Breast epithelium (tissue), 4 donors: ENCODE results near the gene FMNL3. TPM values are rescaled to one million over a fixed set of nuclear protein-coding genes. Genes with fewer than 3 reads are reported as not detected.
A peak's percentile ranks its signal among the peaks of the same experiment; 100 is the strongest.

Experiments
- DNase-seq, 2 donors: peaks; one replicate each; pipeline ENCODE4 v3.0.0-alpha.2; 2019; ENCODE audit warnings: low spot score in 2 of 2
- H3K27ac ChIP-seq, 2 donors: fragments of 200-600 bp; sonication (generic) in 1 of 2; one replicate each; pipeline ENCODE4 v1.5.1; 2016 to 2019; ENCODE audit warnings: mild to moderate bottlenecking in 1 of 2
- H3K27me3 ChIP-seq, 2 donors: fragments of 200-600 bp; sonication (generic) in 1 of 2; one replicate each; pipeline versions ENCODE4 v1.5.1 to v1.6.0; 2017 to 2019; ENCODE audit warnings: control low read depth in 1 of 2, mild to moderate bottlenecking in 1 of 2
- H3K36me3 ChIP-seq: fragments of 200-600 bp; one replicate; pipeline ENCODE4 v1.5.1; 2019
- H3K4me1 ChIP-seq, 2 donors: fragments of 200-600 bp; sonication (generic); one replicate each; pipeline ENCODE4 v1.5.1; 2016 to 2019; ENCODE audit warnings: control low read depth in 1 of 2
- H3K4me3 ChIP-seq, 3 donors: fragments of 200-600 bp; sonication (generic); 1 replicate in 2 of 3; 2 replicates in 1 of 3; pipeline ENCODE4 v1.5.1; 2016 to 2019; ENCODE audit warnings: mild to moderate bottlenecking in 3 of 3, moderate library complexity in 2 of 3
- H3K9me3 ChIP-seq, 2 donors: fragments of 200-600 bp; sonication (generic) in 1 of 2; one replicate each; pipeline ENCODE4 v1.5.1; 2016 to 2019; ENCODE audit warnings: control low read depth in 1 of 2
- CTCF ChIP-seq, 3 donors: fragments of 450-650 bp; IDR thresholded peaks; one replicate each; pipeline ENCODE4 v1.5.1; 2016 to 2017; ENCODE audit warnings: antibody characterized with exemption in 3 of 3, mild to moderate bottlenecking in 3 of 3, moderate library complexity in 3 of 3
- POLR2A ChIP-seq: fragments of 450-650 bp; IDR thresholded peaks from one replicate; pipeline ENCODE4 v1.6.1; 2016; ENCODE audit warnings: antibody characterized with exemption, mild to moderate bottlenecking, moderate library complexity
- POLR2AphosphoS5 ChIP-seq, 3 donors: sonication (generic); formaldehyde crosslinking; IDR thresholded peaks; one replicate each; pipeline ENCODE4 v1.6.1; 2017; ENCODE audit warnings: antibody characterized with exemption in 3 of 3
- intact Hi-C: fragments of 100-400 bp; cut with DNase I; formaldehyde crosslinking; loops from one replicate; pipeline ENCODE4 v1.15.1; 2023; ENCODE audit warnings: low total_unique reads
- total RNA-seq, 3 donors: library from RNA; depleted of rRNA; stranded (reverse); fragments of >200 nt; gene quantifications; one replicate each; pipeline ENCODE4 v1.1.0, GENCODE V29; 2016

FMNL3 gene
- total RNA-seq, 3 donors from 2014 or later: 9.8 to 13.8 (median 13.3) TPM

- H3K4me1 ChIP-seq: no peaks in the 10 kb centered on the region
- TF ChIP-seq CTCF (IDR thresholded peaks at IDR 0.05): no peak
- TF ChIP-seq POLR2A: no peak
- TF ChIP-seq POLR2AphosphoS5 (IDR thresholded peaks at IDR 0.05): no peak
- no peak overlapping the region for H3K4me3 ChIP-seq
- H3K27ac ChIP-seq: no peak overlapping the region
- H3K36me3 ChIP-seq: no peaks in the 10 kb centered on the region
- DNase-seq: no peak
- no peaks in the 10 kb centered on the region for H3K9me3 ChIP-seq
- no peaks in the 10 kb centered on the region for H3K27me3 ChIP-seq
- intact Hi-C loops: loop anchor here (2.0 kb wide), 1 partner anchor 27 kb away; no protein-coding TSS in a partner anchor
Observed at GRCh38 chr12:49683599-49684309, 23.5 kb downstream of the FMNL3 start.

- Histone ChIP-seq H3K36me3 (no peaks in the 10 kb centered on the region), H3K27me3 (no peaks in the 10 kb centered on the region), H3K4me3 (no peak overlapping the region), H3K4me1 (peaks cover 0 to 2% of the 10 kb centered on the region in 2 donors), H3K9me3 (no peaks in the 10 kb centered on the region), H3K27ac (no peak overlapping the region)
- no peak for DNase-seq
- intact Hi-C loops: no loop called here
- no peak for TF ChIP-seq POLR2A
- no peak for TF ChIP-seq CTCF (IDR thresholded peaks at IDR 0.05)
Observed at GRCh38 chr12:49680075-49680474, 27.1 kb downstream of the FMNL3 start.

- H3K4me1 ChIP-seq: peaks cover 0 to 7% of the 10 kb centered on the region in 2 donors
- intact Hi-C loops: no loop called here
- DNase-seq: no peak
- no peaks in the 10 kb centered on the region for H3K36me3 ChIP-seq
- H3K27me3 ChIP-seq: no peaks in the 10 kb centered on the region
- TF ChIP-seq POLR2A (no peak), POLR2AphosphoS5 (IDR thresholded peaks at IDR 0.05) (no peak), CTCF (IDR thresholded peaks at IDR 0.05) (no peak)
- H3K27ac ChIP-seq: no peak overlapping the region
- H3K9me3 ChIP-seq: no peaks in the 10 kb centered on the region
- no peak overlapping the region for H3K4me3 ChIP-seq
Observed at GRCh38 chr12:49678711-49679110, 28.5 kb downstream of the FMNL3 start.

GRCh38 chr12:49675137-49675536, 32.1 kb downstream of the FMNL3 start:
- no peak for TF ChIP-seq POLR2A
- no peaks in the 10 kb centered on the region for H3K36me3 ChIP-seq

GRCh38 chr12:49674318-49674981, 32.8 kb downstream of the FMNL3 start:
- peak in 1 of 2 donors; percentile 37 for DNase-seq
- no peak overlapping the region for H3K4me3 ChIP-seq
- peaks cover 0 to 31% of the 10 kb centered on the region in 2 donors for H3K4me1 ChIP-seq
- H3K36me3 ChIP-seq: no peaks in the 10 kb centered on the region
- H3K9me3 ChIP-seq: no peaks in the 10 kb centered on the region
- TF ChIP-seq CTCF (IDR thresholded peaks at IDR 0.05) (no peak), POLR2A (no peak), POLR2AphosphoS5 (IDR thresholded peaks at IDR 0.05) (no peak)
- intact Hi-C loops: no loop called here
- peak overlapping the region; percentile 91 to 94 for H3K27ac ChIP-seq
- H3K27me3 ChIP-seq: no peaks in the 10 kb centered on the region

More at GRCh38 chr12:49675137-49675536, 32.1 kb downstream of the FMNL3 start:
- no peak overlapping the region for H3K4me3 ChIP-seq
- H3K4me1 ChIP-seq: peaks cover 0 to 31% of the 10 kb centered on the region in 2 donors
- no peak for DNase-seq
- peak overlapping the region; percentile 91 to 94 for H3K27ac ChIP-seq
- no peaks in the 10 kb centered on the region for H3K27me3 ChIP-seq
- H3K9me3 ChIP-seq: no peaks in the 10 kb centered on the region
- intact Hi-C loops: no loop called here
